Placental pericyte (primary cell): ENCODE results near the gene ELAPOR2. TPM values are rescaled to one million over a fixed set of nuclear protein-coding genes. Genes with fewer than 3 reads are reported as not detected.

Experiments
- total RNA-seq: library from RNA; depleted of rRNA; stranded (reverse); fragments of >200 nt; gene quantifications from 2 replicates; pipeline ENCODE4 v1.2.3, GENCODE V29; 2012

ELAPOR2 gene
- total RNA-seq, result 5.4 and 12.3 TPM in 2 replicates

GRCh38 chr7:87059525-87060287 is at the start of gene ELAPOR2:
ELAPOR2 (minus strand) TSS chr7:87059654; CDS start chr7:87059513, 141 bp downstream.

Other genes starting within 250 kb of the ELAPOR2 start
- 67.0 and 88.5 TPM in 2 replicates for gene DMTF1, start 92.8 kb upstream of the ELAPOR2 start, total RNA-seq
- gene TMEM243, start 160.1 kb upstream of the ELAPOR2 start, total RNA-seq, result 21.3 and 68.3 TPM in 2 replicates